Middle frontal gyrus (tissue), 1 donor: ENCODE data around the gene TPRN.

Source experiments
- DNase-seq: peaks from one replicate; pipeline ENCODE4 v3.0.0-alpha.2; 2015; ENCODE audit warnings: low spot score; ENCODE audit errors: extremely low spot score

The TPRN gene

GRCh38 chr9:137226338-137227053, 26.0 kb upstream of the TPRN start:
- DNase-seq = no peak

- no peak for DNase-seq
Observed at GRCh38 chr9:137225699-137226331, 25.3 kb upstream of the TPRN start.

GRCh38 chr9:137224830-137225694, 24.5 kb upstream of the TPRN start, which contains the start of gene CYSRT1:
Gene CYSRT1 (plus strand): TSS chr9:137225174. CDS start chr9:137225622, 448 bp downstream.
- DNase-seq = no peak

GRCh38 chr9:137223078-137223970, 22.8 kb upstream of the TPRN start:
- peak; percentile 93 for DNase-seq

- DNase-seq = no peak
Observed at GRCh38 chr9:137222190-137223077, 21.9 kb upstream of the TPRN start, which contains the start of gene RNF208. Gene RNF208 (minus strand): TSS chr9:137222240. CDS start chr9:137221212, 1,028 bp downstream.

- no peak for DNase-seq
Observed at GRCh38 chr9:137221506-137222111, 21.1 kb upstream of the TPRN start.

GRCh38 chr9:137221095-137221505, 20.6 kb upstream of the TPRN start:
- DNase-seq = no peak

GRCh38 chr9:137220317-137221094, 20.0 kb upstream of the TPRN start:
- DNase-seq = no peak

- no peak for DNase-seq
Observed at GRCh38 chr9:137219757-137220316, 19.3 kb upstream of the TPRN start.

GRCh38 chr9:137218754-137219271, 18.3 kb upstream of the TPRN start:
- DNase-seq = no peak

GRCh38 chr9:137218212-137218753, 17.7 kb upstream of the TPRN start:
- DNase-seq = no peak

- DNase-seq = no peak
Observed at GRCh38 chr9:137217276-137218211, 17.0 kb upstream of the TPRN start.

- no peak for DNase-seq
Observed at GRCh38 chr9:137216188-137216965, 15.8 kb upstream of the TPRN start.

GRCh38 chr9:137215196-137215986, 14.8 kb upstream of the TPRN start:
- no peak for DNase-seq

- DNase-seq = no peak
Observed at GRCh38 chr9:137214620-137215019, 14.1 kb upstream of the TPRN start.
